ENCODE measurements around the gene LRRC70. TPM values are rescaled to one million over a fixed set of nuclear protein-coding genes. Genes with fewer than 3 reads are reported as not detected.

Gene LRRC70
- total and polyA plus RNA-seq, 7 experiments from 2014 or later, result 0.89 to 13.0 (median 2.0) TPM

- no peak for DNase-seq
- Mint-ChIP-seq H3K27ac (peak overlapping the region in 2 of 9 donors; percentile 3 to 10), H3K36me3 (peaks cover 22 to 55% (median 48%) of the 10 kb centered on the region in 5 donors), H3K27me3 (no peaks in the 10 kb centered on the region), H3K4me1 (peaks cover 0 to 18% (median 5%) of the 10 kb centered on the region in 7 donors), H3K9me3 (peaks cover 8 to 46% (median 20%) of the 10 kb centered on the region in 11 donors), H3K4me3 (peak overlapping the region in 1 of 10 donors; percentile 9)
- ChIA-PET POLR2A (no interaction called here), CTCF (no interaction called here)
- Histone ChIP-seq H3K36me3 (ENCODE audit: control insufficient read depth in 2 of 3, insufficient read depth in 3 of 3, low read length in 3 of 3) (peaks cover 0 to 23% (median 0%) of the 10 kb centered on the region in 3 experiments), H3K4me1 (ENCODE audit: control insufficient read depth in 2 of 2, insufficient read depth in 2 of 2, low read length in 2 of 2) (no peaks in the 10 kb centered on the region), H3K27ac (ENCODE audit: low read depth, low read length) (no peak overlapping the region), H3K9me3 (ENCODE audit: control insufficient read depth in 2 of 3, low read length in 3 of 3) (peaks cover 0 to 13% (median 3%) of the 10 kb centered on the region in 3 experiments), H3K27me3 (ENCODE audit: control insufficient read depth in 2 of 2, insufficient read depth in 2 of 2, low read length in 2 of 2) (no peaks in the 10 kb centered on the region), H3K4me3 (ENCODE audit: low read length) (no peak overlapping the region)
- intact Hi-C loops (cut with micrococcal nuclease), result no loop called here
- ATAC-seq, result no peak
Measured at GRCh38 chr5:62568800-62569432, 9.7 kb upstream of the LRRC70 start.

GRCh38 chr5:62569470-62569869 lies 9.1 kb upstream of the LRRC70 start:
- peak overlapping the region in 1 of 10 donors; percentile 9 for H3K4me3 Mint-ChIP-seq
- POLR2A ChIA-PET, result no interaction called here
- CTCF ChIA-PET, result no interaction called here

GRCh38 chr5:62572918-62573514 lies 5.6 kb upstream of the LRRC70 start:
- Histone ChIP-seq H3K4me3 (ENCODE audit: low read length) (no peak overlapping the region), H3K4me1 (ENCODE audit: control insufficient read depth in 2 of 2, insufficient read depth in 2 of 2, low read length in 2 of 2) (peaks cover 0 to 3% of the 10 kb centered on the region in 2 donors), H3K27me3 (ENCODE audit: control insufficient read depth in 2 of 2, insufficient read depth in 2 of 2, low read length in 2 of 2) (no peaks in the 10 kb centered on the region), H3K27ac (ENCODE audit: low read depth, low read length) (no peak overlapping the region), H3K9me3 (ENCODE audit: control insufficient read depth in 2 of 3, low read length in 3 of 3) (peaks cover 0 to 1% (median 0%) of the 10 kb centered on the region in 3 experiments), H3K36me3 (ENCODE audit: control insufficient read depth in 2 of 3, insufficient read depth in 3 of 3, low read length in 3 of 3) (peaks cover 0 to 6% (median 0%) of the 10 kb centered on the region in 3 experiments)
- H3K27me3 Mint-ChIP-seq, result no peaks in the 10 kb centered on the region
- H3K36me3 Mint-ChIP-seq, result peaks cover 6 to 25% (median 23%) of the 10 kb centered on the region in 5 donors
- peaks cover under 1 to 13% (median 8%) of the 10 kb centered on the region in 11 donors for H3K9me3 Mint-ChIP-seq
- POLR2A ChIA-PET, result no interaction called here
- ATAC-seq, result no peak
- no peak for DNase-seq
- peak overlapping the region in 3 of 9 donors; percentile 1 to 75 (median 11) for H3K27ac Mint-ChIP-seq
- intact Hi-C loops (cut with micrococcal nuclease), result loop anchor here in 1 of 2 donors (1.0 to 10.0 kb wide), 2 partner anchors 9 to 268 kb away; partner anchors contain the start of gene KIF2A
- CTCF ChIA-PET, result no interaction called here
- H3K4me1 Mint-ChIP-seq, result peaks cover 9 to 48% (median 28%) of the 10 kb centered on the region in 7 donors
- H3K4me3 Mint-ChIP-seq, result peak overlapping the region in 6 of 10 donors; percentile 7 to 62 (median 32)

More at GRCh38 chr5:62569470-62569869, 9.1 kb upstream of the LRRC70 start:
- peaks cover 0 to 23% (median 0%) of the 10 kb centered on the region in 3 experiments for H3K36me3 ChIP-seq (ENCODE audit: control insufficient read depth in 2 of 3, insufficient read depth in 3 of 3, low read length in 3 of 3)
- Mint-ChIP-seq H3K36me3 (peaks cover 22 to 49% (median 45%) of the 10 kb centered on the region in 5 donors), H3K27me3 (no peaks in the 10 kb centered on the region), H3K4me1 (peaks cover 0 to 23% (median 9%) of the 10 kb centered on the region in 7 donors), H3K27ac (peak overlapping the region in 2 of 9 donors; percentile 3 to 10), H3K9me3 (peaks cover 8 to 44% (median 20%) of the 10 kb centered on the region in 11 donors)
- H3K27ac ChIP-seq (ENCODE audit: low read depth, low read length), result no peak overlapping the region
- H3K4me3 ChIP-seq (ENCODE audit: low read length), result no peak overlapping the region
- DNase-seq, result no peak
- H3K9me3 ChIP-seq (ENCODE audit: control insufficient read depth in 2 of 3, low read length in 3 of 3), result peaks cover 0 to 13% (median 3%) of the 10 kb centered on the region in 3 experiments
- no peaks in the 10 kb centered on the region for H3K27me3 ChIP-seq (ENCODE audit: control insufficient read depth in 2 of 2, insufficient read depth in 2 of 2, low read length in 2 of 2)
- ATAC-seq, result no peak
- intact Hi-C loops (cut with micrococcal nuclease), result no loop called here
- H3K4me1 ChIP-seq (ENCODE audit: control insufficient read depth in 2 of 2, insufficient read depth in 2 of 2, low read length in 2 of 2), result no peaks in the 10 kb centered on the region

DNA sequence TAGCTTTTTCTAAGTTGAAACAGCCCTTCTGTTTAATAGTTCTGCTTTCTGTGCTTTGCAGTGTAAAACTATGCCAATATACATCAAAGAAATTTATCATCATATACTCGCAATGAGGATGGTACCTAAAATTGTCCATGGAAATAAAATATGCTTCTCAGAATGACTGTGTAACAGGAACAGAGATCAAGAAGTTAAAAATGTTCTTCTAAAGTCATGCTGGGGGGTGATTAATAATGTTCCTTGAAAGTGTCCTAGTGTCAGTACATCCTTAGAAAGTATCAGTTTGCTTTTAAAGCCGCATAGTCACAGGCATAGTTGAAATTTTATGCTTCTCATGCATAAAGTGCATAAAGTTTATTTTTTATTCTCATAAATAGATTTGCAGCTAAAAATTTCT lies 4.0 kb upstream of the LRRC70 start:
- Histone ChIP-seq H3K4me1 (ENCODE audit: control insufficient read depth in 2 of 2, insufficient read depth in 2 of 2, low read length in 2 of 2) (peaks cover 6 to 11% of the 10 kb centered on the region in 2 donors), H3K9me3 (ENCODE audit: control insufficient read depth in 2 of 3, low read length in 3 of 3) (no peaks in the 10 kb centered on the region), H3K36me3 (ENCODE audit: control insufficient read depth in 2 of 3, insufficient read depth in 3 of 3, low read length in 3 of 3) (no peaks in the 10 kb centered on the region), H3K27me3 (ENCODE audit: control insufficient read depth in 2 of 2, insufficient read depth in 2 of 2, low read length in 2 of 2) (no peaks in the 10 kb centered on the region), H3K4me3 (ENCODE audit: low read length) (no peak overlapping the region), H3K27ac (ENCODE audit: low read depth, low read length) (no peak overlapping the region)
- Mint-ChIP-seq H3K27ac (peak overlapping the region in 2 of 9 donors; percentile 10 to 22), H3K36me3 (peaks cover 0 to 12% (median 11%) of the 10 kb centered on the region in 5 donors), H3K9me3 (peaks cover 0 to 6% (median 0%) of the 10 kb centered on the region in 11 donors), H3K4me1 (peaks cover 11 to 53% (median 31%) of the 10 kb centered on the region in 7 donors), H3K4me3 (no peak overlapping the region), H3K27me3 (no peaks in the 10 kb centered on the region)
- ChIA-PET CTCF (no interaction called here), POLR2A (no interaction called here)
- ATAC-seq (no peak), DNase-seq (no peak)
- intact Hi-C loops (cut with micrococcal nuclease), result loop anchor here in 1 of 2 donors (10.0 kb wide), 1 partner anchor 270 kb away; the partner anchor contains the start of gene KIF2A

DNA sequence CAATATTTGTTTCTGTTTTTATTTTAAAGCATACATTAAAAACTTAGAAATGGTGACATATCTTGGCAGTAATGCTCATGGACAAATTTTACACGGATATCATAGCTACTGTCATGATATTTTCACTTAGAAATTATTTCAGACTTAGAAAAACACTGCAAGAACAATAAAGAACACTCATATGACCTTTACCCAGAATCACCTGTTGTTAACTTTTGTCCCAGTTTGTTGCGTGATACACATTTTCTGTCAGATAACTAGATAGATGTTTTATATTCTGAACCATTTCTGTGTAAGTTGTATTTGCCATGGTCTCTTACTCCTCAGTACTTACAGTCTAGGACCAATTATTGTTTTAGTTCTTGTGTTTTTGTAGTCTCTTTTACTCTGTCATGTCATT lies 3.6 kb upstream of the LRRC70 start:
- Mint-ChIP-seq H3K36me3 (peaks cover 0 to 12% (median 11%) of the 10 kb centered on the region in 5 donors), H3K27me3 (no peaks in the 10 kb centered on the region), H3K27ac (peak overlapping the region in 8 of 9 donors; percentile 0 to 70 (median 41)), H3K4me3 (no peak overlapping the region), H3K9me3 (peaks cover 0 to 6% (median 0%) of the 10 kb centered on the region in 11 donors), H3K4me1 (peaks cover 11 to 57% (median 34%) of the 10 kb centered on the region in 7 donors)
- DNase-seq, result no peak
- no peak for ATAC-seq
- peaks cover 6 to 11% of the 10 kb centered on the region in 2 donors for H3K4me1 ChIP-seq (ENCODE audit: control insufficient read depth in 2 of 2, insufficient read depth in 2 of 2, low read length in 2 of 2)
- CTCF ChIA-PET, result no interaction called here
- H3K9me3 ChIP-seq (ENCODE audit: control insufficient read depth in 2 of 3, low read length in 3 of 3), result no peaks in the 10 kb centered on the region
- no peaks in the 10 kb centered on the region for H3K27me3 ChIP-seq (ENCODE audit: control insufficient read depth in 2 of 2, insufficient read depth in 2 of 2, low read length in 2 of 2)
- intact Hi-C loops (cut with micrococcal nuclease), result loop anchor here in 1 of 2 donors (10.0 kb wide), 1 partner anchor 270 kb away; the partner anchor contains the start of gene KIF2A
- H3K36me3 ChIP-seq (ENCODE audit: control insufficient read depth in 2 of 3, insufficient read depth in 3 of 3, low read length in 3 of 3), result no peaks in the 10 kb centered on the region
- H3K4me3 ChIP-seq (ENCODE audit: low read length), result no peak overlapping the region
- POLR2A ChIA-PET, result no interaction called here
- no peak overlapping the region for H3K27ac ChIP-seq (ENCODE audit: low read depth, low read length)

DNA sequence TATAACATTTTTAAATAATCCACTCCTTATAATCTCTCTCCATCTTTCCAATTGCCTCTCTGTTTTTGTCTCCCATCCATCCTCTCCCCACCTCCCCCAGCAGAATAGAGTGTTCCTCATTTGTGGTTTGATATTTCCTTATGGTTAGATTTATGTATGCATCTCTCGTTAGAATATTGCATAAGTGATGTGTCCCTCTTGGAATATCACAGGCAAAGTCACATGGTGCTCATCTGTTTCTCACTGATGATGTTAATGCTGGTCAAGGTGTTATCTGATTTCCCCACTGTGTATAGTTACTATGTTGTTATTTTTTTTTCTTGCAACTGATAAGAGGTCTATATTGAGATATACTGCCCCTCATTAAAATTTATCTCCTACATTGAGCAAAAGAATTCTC lies 3.1 kb upstream of the LRRC70 start:
- no peaks in the 10 kb centered on the region for H3K27me3 ChIP-seq (ENCODE audit: control insufficient read depth in 2 of 2, insufficient read depth in 2 of 2, low read length in 2 of 2)
- Mint-ChIP-seq H3K27me3 (no peaks in the 10 kb centered on the region), H3K4me1 (peaks cover 13 to 61% (median 34%) of the 10 kb centered on the region in 7 donors), H3K9me3 (peaks cover 0 to 6% (median 0%) of the 10 kb centered on the region in 11 donors), H3K4me3 (no peak overlapping the region), H3K27ac (peak overlapping the region in 8 of 9 donors; percentile 0 to 70 (median 41)), H3K36me3 (peaks cover 0 to 11% (median 7%) of the 10 kb centered on the region in 5 donors)
- no peak overlapping the region for H3K27ac ChIP-seq (ENCODE audit: low read depth, low read length)
- intact Hi-C loops (cut with micrococcal nuclease), result loop anchor here in 1 of 2 donors (10.0 kb wide), 1 partner anchor 271 kb away; the partner anchor contains the start of gene KIF2A
- ChIA-PET CTCF (no interaction called here), POLR2A (no interaction called here)
- H3K4me1 ChIP-seq (ENCODE audit: control insufficient read depth in 2 of 2, insufficient read depth in 2 of 2, low read length in 2 of 2), result peaks cover 6 to 11% of the 10 kb centered on the region in 2 donors
- H3K36me3 ChIP-seq (ENCODE audit: control insufficient read depth in 2 of 3, insufficient read depth in 3 of 3, low read length in 3 of 3), result no peaks in the 10 kb centered on the region
- H3K9me3 ChIP-seq (ENCODE audit: control insufficient read depth in 2 of 3, low read length in 3 of 3), result no peaks in the 10 kb centered on the region
- DNase-seq (no peak), ATAC-seq (no peak)
- H3K4me3 ChIP-seq (ENCODE audit: low read length), result no peak overlapping the region
